DOHH2 (cell line): ENCODE results near the gene TCHHL1.

Source experiments
- H3F3A ChIP-seq: fragments of 200-600 bp; sonication (generic), shearing (Covaris generic); 2 replicates; pipeline ENCODE4 v1.6.0; 2016; ENCODE audit warnings: antibody characterized with exemption, mild to moderate bottlenecking; ENCODE audit not compliant: control insufficient read depth, insufficient read depth
- H3K27ac ChIP-seq: fragments of 200-600 bp; sonication (generic); 2 replicates; pipeline ENCODE4 v1.5.1; 2014; ENCODE audit warnings: low read depth, mild to moderate bottlenecking, low read length, moderate library complexity
- H3K27me3 ChIP-seq: fragments of 200-600 bp; sonication (generic); 2 replicates; pipeline ENCODE4 v1.6.1; 2014; ENCODE audit warnings: mild to moderate bottlenecking, low read length, mixed read lengths; ENCODE audit not compliant: control insufficient read depth
- H3K36me3 ChIP-seq: fragments of 200-600 bp; sonication (generic); 2 replicates; pipeline ENCODE4 v1.6.1; 2014; ENCODE audit warnings: mild to moderate bottlenecking, low read length, moderate library complexity, mixed read lengths; ENCODE audit not compliant: control insufficient read depth
- H3K4me1 ChIP-seq: fragments of 200-600 bp; sonication (generic); 2 replicates; pipeline ENCODE4 v1.6.1; 2014; ENCODE audit warnings: mild to moderate bottlenecking, low read length, mixed read lengths; ENCODE audit not compliant: control insufficient read depth
- H3K4me2 ChIP-seq: fragments of 200-600 bp; sonication (generic); 2 replicates; pipeline ENCODE4 v1.6.0; 2014; ENCODE audit warnings: mild to moderate bottlenecking, low read length, moderate library complexity
- H3K4me3 ChIP-seq: fragments of 200-600 bp; sonication (generic); 2 replicates; pipeline ENCODE4 v1.5.1; 2014; ENCODE audit warnings: mild to moderate bottlenecking, low read length, mixed read lengths
- H3K79me2 ChIP-seq: fragments of 200-600 bp; sonication (generic); 2 replicates; pipeline ENCODE4 v1.6.1; 2014; ENCODE audit warnings: mild to moderate bottlenecking, low read length, mixed read lengths; ENCODE audit not compliant: control insufficient read depth
- H3K9me2 ChIP-seq: fragments of 200-600 bp; sonication (generic); replicated peaks from 2 replicates; pipeline ENCODE4 v1.6.1; 2014; ENCODE audit warnings: mild to moderate bottlenecking, low read length, mixed read lengths; ENCODE audit not compliant: control insufficient read depth
- H3K9me3 ChIP-seq: fragments of 200-600 bp; sonication (generic); 2 replicates; pipeline ENCODE4 v1.6.1; 2014; ENCODE audit warnings: antibody characterized with exemption, low read length, mixed read lengths; ENCODE audit not compliant: control insufficient read depth, insufficient read depth
- H4K20me1 ChIP-seq: fragments of 200-600 bp; sonication (generic); 2 replicates; pipeline ENCODE4 v1.6.0; 2014; ENCODE audit warnings: low read depth, mild to moderate bottlenecking, antibody characterized with exemption, low read length, moderate library complexity; ENCODE audit not compliant: control insufficient read depth, insufficient read depth
- EZH2phosphoT487 ChIP-seq: fragments of 200-600 bp; sonication (generic); IDR thresholded peaks from 2 replicates; pipeline ENCODE4 v1.6.1; 2017; ENCODE audit warnings: borderline replicate concordance, mild to moderate bottlenecking, antibody characterized with exemption, low read length, moderate library complexity, mixed read lengths
- TF ChIP-seq, protein P1 (sequence below): fragments of 200-600 bp; sonication (generic); IDR thresholded peaks from one replicate; pipeline ENCODE4 v1.5.1; 2014; ENCODE audit warnings: antibody characterized with exemption, mild to moderate bottlenecking, low read depth, low read length; ENCODE audit not compliant: poor library complexity, severe bottlenecking

TCHHL1 gene

DNA sequence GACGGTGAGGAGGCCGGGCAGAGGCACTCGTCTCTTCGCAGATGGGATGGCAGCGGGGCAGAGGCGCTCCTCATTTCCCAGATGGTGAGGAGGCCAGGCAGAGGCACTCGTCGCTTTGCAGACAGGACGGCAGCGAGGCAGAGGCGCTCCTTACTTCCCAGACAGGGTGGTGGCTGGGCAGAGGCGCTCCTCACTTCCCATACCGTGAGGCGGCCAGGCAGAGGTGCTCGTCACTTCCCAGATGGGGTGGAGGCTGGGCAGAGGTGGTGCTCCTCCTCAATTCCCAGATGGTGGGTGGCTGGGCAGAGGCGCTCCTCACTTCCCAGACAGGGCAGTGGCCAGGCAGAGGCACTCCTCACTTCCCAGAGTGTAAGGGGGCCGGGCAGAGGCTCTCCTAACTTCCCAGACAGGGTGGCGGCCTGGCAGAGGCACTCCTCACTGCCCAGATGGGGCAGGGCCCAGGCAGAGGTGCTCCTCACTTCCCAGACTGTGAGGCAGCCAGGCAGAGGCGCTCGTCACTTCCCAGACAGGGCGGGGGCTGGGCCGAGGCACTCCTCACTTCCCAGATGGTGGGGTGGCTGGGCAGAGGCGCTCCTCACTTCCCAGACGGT, 9.9 kb downstream of the TCHHL1 start:
- H3K4me3 ChIP-seq: no peak overlapping the region
- H3F3A ChIP-seq: no peaks in the 10 kb centered on the region
- no peaks in the 10 kb centered on the region for H3K9me2 ChIP-seq
- no peaks in the 10 kb centered on the region for H3K36me3 ChIP-seq
- TF ChIP-seq, protein P1, sequence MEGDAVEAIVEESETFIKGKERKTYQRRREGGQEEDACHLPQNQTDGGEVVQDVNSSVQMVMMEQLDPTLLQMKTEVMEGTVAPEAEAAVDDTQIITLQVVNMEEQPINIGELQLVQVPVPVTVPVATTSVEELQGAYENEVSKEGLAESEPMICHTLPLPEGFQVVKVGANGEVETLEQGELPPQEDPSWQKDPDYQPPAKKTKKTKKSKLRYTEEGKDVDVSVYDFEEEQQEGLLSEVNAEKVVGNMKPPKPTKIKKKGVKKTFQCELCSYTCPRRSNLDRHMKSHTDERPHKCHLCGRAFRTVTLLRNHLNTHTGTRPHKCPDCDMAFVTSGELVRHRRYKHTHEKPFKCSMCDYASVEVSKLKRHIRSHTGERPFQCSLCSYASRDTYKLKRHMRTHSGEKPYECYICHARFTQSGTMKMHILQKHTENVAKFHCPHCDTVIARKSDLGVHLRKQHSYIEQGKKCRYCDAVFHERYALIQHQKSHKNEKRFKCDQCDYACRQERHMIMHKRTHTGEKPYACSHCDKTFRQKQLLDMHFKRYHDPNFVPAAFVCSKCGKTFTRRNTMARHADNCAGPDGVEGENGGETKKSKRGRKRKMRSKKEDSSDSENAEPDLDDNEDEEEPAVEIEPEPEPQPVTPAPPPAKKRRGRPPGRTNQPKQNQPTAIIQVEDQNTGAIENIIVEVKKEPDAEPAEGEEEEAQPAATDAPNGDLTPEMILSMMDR: no peak
- no peak for TF ChIP-seq EZH2phosphoT487
- no peaks in the 10 kb centered on the region for H4K20me1 ChIP-seq
- peaks cover 22% of the 10 kb centered on the region for H3K27me3 ChIP-seq
- no peaks in the 10 kb centered on the region for H3K4me1 ChIP-seq
- no peaks in the 10 kb centered on the region for H3K9me3 ChIP-seq
- no peaks in the 10 kb centered on the region for H3K79me2 ChIP-seq
- H3K27ac ChIP-seq: no peak overlapping the region
- no peak overlapping the region for H3K4me2 ChIP-seq

GRCh38 chr1:152072311-152072710, 16.6 kb downstream of the TCHHL1 start:
- H3K9me2 ChIP-seq: no peaks in the 10 kb centered on the region
- no peaks in the 10 kb centered on the region for H3K9me3 ChIP-seq
- no peak overlapping the region for H3K27ac ChIP-seq
- no peak overlapping the region for H3K4me2 ChIP-seq
- H3K4me3 ChIP-seq: no peak overlapping the region
- no peaks in the 10 kb centered on the region for H3K79me2 ChIP-seq
- no peaks in the 10 kb centered on the region for H4K20me1 ChIP-seq
- no peaks in the 10 kb centered on the region; the same call in 1 of the 2 replicates for H3K4me1 ChIP-seq
- no peaks in the 10 kb centered on the region for H3K36me3 ChIP-seq
- H3F3A ChIP-seq: no peaks in the 10 kb centered on the region
- TF ChIP-seq, protein P1: no peak
- TF ChIP-seq EZH2phosphoT487: no peak
- H3K27me3 ChIP-seq: peaks cover 67% of the 10 kb centered on the region

DNA sequence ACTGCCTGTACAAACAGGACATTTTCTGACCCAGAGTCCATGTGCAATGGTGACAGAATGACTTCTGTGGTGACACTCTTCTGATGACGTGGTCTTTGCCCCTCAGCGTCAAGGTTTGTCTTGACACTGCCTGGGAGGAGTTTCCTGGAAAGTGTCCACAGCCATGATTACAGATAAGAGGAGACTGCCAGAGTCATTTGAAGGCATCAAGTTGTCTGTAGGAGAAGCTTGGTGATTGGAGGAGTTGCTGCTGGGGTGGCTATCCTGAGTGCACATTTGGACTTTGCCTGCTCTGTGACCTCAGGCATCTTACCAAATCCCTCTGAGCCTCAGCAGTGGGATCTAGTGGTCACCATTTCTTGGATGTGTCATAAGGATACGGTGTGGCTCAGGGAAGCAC, 17.7 kb downstream of the TCHHL1 start:
- Histone ChIP-seq H3K9me2 (no peaks in the 10 kb centered on the region), H3K9me3 (no peaks in the 10 kb centered on the region), H3K4me1 (no peaks in the 10 kb centered on the region; the same call in 1 of the 2 replicates), H3K36me3 (no peaks in the 10 kb centered on the region), H3K4me3 (no peak overlapping the region), H3K27me3 (peaks cover 61% of the 10 kb centered on the region), H4K20me1 (no peaks in the 10 kb centered on the region), H3K79me2 (no peaks in the 10 kb centered on the region), H3K4me2 (no peak overlapping the region), H3F3A (no peaks in the 10 kb centered on the region), H3K27ac (no peak overlapping the region)
- TF ChIP-seq, protein P1: no peak
- no peak for TF ChIP-seq EZH2phosphoT487
